Measurements from ENCODE around the gene ACADL. TPM values are rescaled to one million over a fixed set of nuclear protein-coding genes. Genes with fewer than 3 reads are reported as not detected.

ACADL gene
- total RNA-seq, result 5.2 TPM
- polyA plus RNA-seq (ENCODE audit: insufficient read depth in 1 of 8, insufficient read length in 8 of 8, low replicate concordance in 1 of 8), result 1 to 10 TPM; 3.4 to 9.1 (median 5.8) TPM
- long read RNA-seq, donor 1, result 0 reads
- long read RNA-seq, donor 2, partial matches to known transcripts, result 0 of 1 reads
- long read RNA-seq, donor 2, other reads (novel, unspliced or antisense), result 0 of 1 reads
- long read RNA-seq, donor 3, partial matches to known transcripts, result 0 of 4 reads
- long read RNA-seq, donor 3, other reads (novel, unspliced or antisense), result 0 of 4 reads
- long read RNA-seq, donor 4, result 0 reads
- long read RNA-seq, donor 5, partial matches to known transcripts, result 0 of 1 reads
- long read RNA-seq, donor 5, other reads (novel, unspliced or antisense), result 0 of 1 reads
- long read RNA-seq, donor 6, partial matches to known transcripts, result 0 of 3 reads
- long read RNA-seq, donor 6, other reads (novel, unspliced or antisense), result 0 of 3 reads
- long read RNA-seq, donor 7, partial matches to known transcripts, result 0 of 1 reads
- long read RNA-seq, donor 7, other reads (novel, unspliced or antisense), result 0 of 1 reads
- long read RNA-seq, donor 8, partial matches to known transcripts, result 0 of 3 reads
- long read RNA-seq, donor 8, other reads (novel, unspliced or antisense), result 0 of 3 reads
- long read RNA-seq, donor 9, partial matches to known transcripts, result 0 of 1 reads
- long read RNA-seq, donor 9, other reads (novel, unspliced or antisense), result 0 of 1 reads
- long read RNA-seq, donor 10, partial matches to known transcripts, result 0 of 3 reads
- long read RNA-seq, donor 10, other reads (novel, unspliced or antisense), result 0 of 3 reads
- long read RNA-seq, donor 11, transcript ACADL-201 (11 exons, 2,543 nt), result major isoform, 5 of 5 reads
- long read RNA-seq, donor 11, partial matches to known transcripts, result 0 of 5 reads
- long read RNA-seq, donor 11, other reads (novel, unspliced or antisense), result 0 of 5 reads

- Histone ChIP-seq H3K9me3 (replicated peaks; ENCODE audit: control insufficient read depth, low read depth, low read length) (no peaks in the 10 kb centered on the region), H3K4me3 (ENCODE audit: low read length) (peak within 1 kb of the TSS; percentile 68), H3K27ac (ENCODE audit: low read length) (peak within 1 kb of the TSS; percentile 71), H3K27me3 (ENCODE audit: control insufficient read depth, insufficient read depth, low read length) (peaks cover 21% of the 10 kb centered on the region), H3K4me1 (ENCODE audit: control insufficient read depth, insufficient read depth, low read length) (no peaks in the 10 kb centered on the region), H3K36me3 (ENCODE audit: control insufficient read depth, insufficient read depth, low read length) (no peaks in the 10 kb centered on the region)
- WGBS (ENCODE audit: insufficient coverage), result under 1% methylated on average over 62 of the region's 69 CpGs
- DNase-seq, result peak; percentile 63
Observed at GRCh38 chr2:210224941-210225672, at the start of gene ACADL. Gene ACADL, minus strand, starts transcription at chr2:210225447. Its CDS starts 184 bp downstream, at chr2:210225263.

- no peak for DNase-seq
- H3K36me3 ChIP-seq (ENCODE audit: control insufficient read depth, insufficient read depth, low read length), result no peaks in the 10 kb centered on the region
- no peaks in the 10 kb centered on the region for H3K27me3 ChIP-seq (ENCODE audit: control insufficient read depth, insufficient read depth, low read length)
- no peak overlapping the region for H3K27ac ChIP-seq (ENCODE audit: low read length)
- H3K9me3 ChIP-seq (replicated peaks; ENCODE audit: control insufficient read depth, low read depth, low read length), result no peaks in the 10 kb centered on the region
- no peak overlapping the region for H3K4me3 ChIP-seq (ENCODE audit: low read length)
- no peaks in the 10 kb centered on the region for H3K4me1 ChIP-seq (ENCODE audit: control insufficient read depth, insufficient read depth, low read length)
Observed at GRCh38 chr2:210271300-210271699, 46.1 kb upstream of the ACADL start.

GRCh38 chr2:210269148-210269547, 43.9 kb upstream of the ACADL start:
- no peaks in the 10 kb centered on the region for H3K36me3 ChIP-seq (ENCODE audit: control insufficient read depth, insufficient read depth, low read length)
- no peaks in the 10 kb centered on the region for H3K27me3 ChIP-seq (ENCODE audit: control insufficient read depth, insufficient read depth, low read length)
- 0% methylated on average over 1 of the region's 3 CpGs for WGBS (ENCODE audit: insufficient coverage)
- no peaks in the 10 kb centered on the region for H3K4me1 ChIP-seq (ENCODE audit: control insufficient read depth, insufficient read depth, low read length)
- H3K9me3 ChIP-seq (replicated peaks; ENCODE audit: control insufficient read depth, low read depth, low read length), result no peaks in the 10 kb centered on the region
- DNase-seq, result no peak
- no peak overlapping the region for H3K4me3 ChIP-seq (ENCODE audit: low read length)
- no peak overlapping the region for H3K27ac ChIP-seq (ENCODE audit: low read length)

- Histone ChIP-seq H3K27me3 (ENCODE audit: control insufficient read depth, insufficient read depth, low read length) (no peaks in the 10 kb centered on the region), H3K36me3 (ENCODE audit: control insufficient read depth, insufficient read depth, low read length) (no peaks in the 10 kb centered on the region), H3K4me1 (ENCODE audit: control insufficient read depth, insufficient read depth, low read length) (no peaks in the 10 kb centered on the region), H3K27ac (ENCODE audit: low read length) (no peak overlapping the region), H3K4me3 (ENCODE audit: low read length) (no peak overlapping the region), H3K9me3 (replicated peaks; ENCODE audit: control insufficient read depth, low read depth, low read length) (no peaks in the 10 kb centered on the region)
- no CpG with 5 or more reads among the region's 1 CpG for WGBS (ENCODE audit: insufficient coverage)
- DNase-seq, result no peak
Observed at GRCh38 chr2:210268281-210268680, 43.0 kb upstream of the ACADL start.

GRCh38 chr2:210267698-210268097, 42.5 kb upstream of the ACADL start:
- Histone ChIP-seq H3K27me3 (ENCODE audit: control insufficient read depth, insufficient read depth, low read length) (no peaks in the 10 kb centered on the region), H3K9me3 (replicated peaks; ENCODE audit: control insufficient read depth, low read depth, low read length) (no peaks in the 10 kb centered on the region), H3K36me3 (ENCODE audit: control insufficient read depth, insufficient read depth, low read length) (no peaks in the 10 kb centered on the region), H3K27ac (ENCODE audit: low read length) (no peak overlapping the region), H3K4me3 (ENCODE audit: low read length) (no peak overlapping the region), H3K4me1 (ENCODE audit: control insufficient read depth, insufficient read depth, low read length) (no peaks in the 10 kb centered on the region)
- DNase-seq, result no peak
- no CpG with 5 or more reads among the region's 1 CpG for WGBS (ENCODE audit: insufficient coverage)

GRCh38 chr2:210264282-210264681, 39.0 kb upstream of the ACADL start:
- Histone ChIP-seq H3K9me3 (replicated peaks; ENCODE audit: control insufficient read depth, low read depth, low read length) (no peaks in the 10 kb centered on the region), H3K36me3 (ENCODE audit: control insufficient read depth, insufficient read depth, low read length) (no peaks in the 10 kb centered on the region), H3K27ac (ENCODE audit: low read length) (no peak overlapping the region), H3K4me3 (ENCODE audit: low read length) (no peak overlapping the region), H3K27me3 (ENCODE audit: control insufficient read depth, insufficient read depth, low read length) (no peaks in the 10 kb centered on the region), H3K4me1 (ENCODE audit: control insufficient read depth, insufficient read depth, low read length) (no peaks in the 10 kb centered on the region)
- WGBS (ENCODE audit: insufficient coverage), result no CpG with 5 or more reads among the region's 1 CpG
- DNase-seq, result no peak

GRCh38 chr2:210263841-210264240, 38.6 kb upstream of the ACADL start:
- Histone ChIP-seq H3K4me1 (ENCODE audit: control insufficient read depth, insufficient read depth, low read length) (no peaks in the 10 kb centered on the region), H3K27ac (ENCODE audit: low read length) (no peak overlapping the region), H3K9me3 (replicated peaks; ENCODE audit: control insufficient read depth, low read depth, low read length) (no peaks in the 10 kb centered on the region), H3K36me3 (ENCODE audit: control insufficient read depth, insufficient read depth, low read length) (no peaks in the 10 kb centered on the region), H3K4me3 (ENCODE audit: low read length) (no peak overlapping the region), H3K27me3 (ENCODE audit: control insufficient read depth, insufficient read depth, low read length) (no peaks in the 10 kb centered on the region)
- 81% methylated on average over 2 of the region's 2 CpGs for WGBS (ENCODE audit: insufficient coverage)
- DNase-seq, result no peak

- H3K27me3 ChIP-seq (ENCODE audit: control insufficient read depth, insufficient read depth, low read length), result no peaks in the 10 kb centered on the region
- H3K4me1 ChIP-seq (ENCODE audit: control insufficient read depth, insufficient read depth, low read length), result no peaks in the 10 kb centered on the region
- no peaks in the 10 kb centered on the region for H3K36me3 ChIP-seq (ENCODE audit: control insufficient read depth, insufficient read depth, low read length)
- H3K4me3 ChIP-seq (ENCODE audit: low read length), result no peak overlapping the region
- no peaks in the 10 kb centered on the region for H3K9me3 ChIP-seq (replicated peaks; ENCODE audit: control insufficient read depth, low read depth, low read length)
- H3K27ac ChIP-seq (ENCODE audit: low read length), result no peak overlapping the region
- DNase-seq, result no peak
- no CpG with 5 or more reads among the region's 2 CpGs for WGBS (ENCODE audit: insufficient coverage)
Observed at GRCh38 chr2:210262036-210262435, 36.8 kb upstream of the ACADL start.

GRCh38 chr2:210259687-210260086, 34.4 kb upstream of the ACADL start:
- Histone ChIP-seq H3K9me3 (replicated peaks; ENCODE audit: control insufficient read depth, low read depth, low read length) (no peaks in the 10 kb centered on the region), H3K27me3 (ENCODE audit: control insufficient read depth, insufficient read depth, low read length) (no peaks in the 10 kb centered on the region), H3K4me3 (ENCODE audit: low read length) (no peak overlapping the region), H3K4me1 (ENCODE audit: control insufficient read depth, insufficient read depth, low read length) (no peaks in the 10 kb centered on the region), H3K27ac (ENCODE audit: low read length) (no peak overlapping the region), H3K36me3 (ENCODE audit: control insufficient read depth, insufficient read depth, low read length) (no peaks in the 10 kb centered on the region)
- no peak for DNase-seq
